HepG2 (cell line): Measurements from ENCODE around the gene ASXL1. TPM values are rescaled to one million over a fixed set of nuclear protein-coding genes. Genes with fewer than 3 reads are reported as not detected.

Source experiments
- CBFB ChIP-seq: sonication (generic); formaldehyde crosslinking; IDR thresholded peaks from 2 replicates; pipeline ENCODE4 v1.4.0; 2020; ENCODE audit warnings: missing genetic modification reagents
- FOSL2 ChIP-seq: sonication (generic); formaldehyde crosslinking; IDR thresholded peaks from 2 replicates; pipeline ENCODE4 v1.4.0; 2020; ENCODE audit warnings: missing genetic modification reagents
- HIVEP1 ChIP-seq: sonication (generic); formaldehyde crosslinking; IDR thresholded peaks from 2 replicates; pipeline ENCODE4 v1.4.0; 2020; ENCODE audit warnings: mild to moderate bottlenecking, missing genetic modification reagents
- LBX2 ChIP-seq: sonication (generic); formaldehyde crosslinking; IDR thresholded peaks from 2 replicates; pipeline ENCODE4 v1.5.0; 2020; ENCODE audit warnings: missing genetic modification reagents, mild to moderate bottlenecking, borderline replicate concordance
- MLXIP ChIP-seq: sonication (generic); formaldehyde crosslinking; IDR thresholded peaks from 2 replicates; pipeline ENCODE4 v1.9.0; 2021; ENCODE audit warnings: missing genetic modification reagents, borderline replicate concordance
- MTA3 ChIP-seq: sonication (generic); formaldehyde crosslinking; IDR thresholded peaks from 2 replicates; pipeline ENCODE4 v1.4.0; 2020; ENCODE audit warnings: missing genetic modification reagents
- ZFP36L1 ChIP-seq: sonication (generic); formaldehyde crosslinking; IDR thresholded peaks from 2 replicates; pipeline ENCODE4 v1.8.0; 2022; ENCODE audit warnings: mild to moderate bottlenecking, missing genetic modification reagents, moderate library complexity
- ZMYM2 ChIP-seq: sonication (generic); formaldehyde crosslinking; IDR thresholded peaks from 2 replicates; pipeline ENCODE4 v1.8.0; 2022; ENCODE audit warnings: mild to moderate bottlenecking, missing genetic modification reagents
- ZNF275 ChIP-seq: sonication (generic); formaldehyde crosslinking; IDR thresholded peaks from 2 replicates; pipeline ENCODE4 v1.8.0; 2022; ENCODE audit warnings: missing genetic modification reagents, mild to moderate bottlenecking, inconsistent platforms, borderline replicate concordance
- ZNF292 ChIP-seq: sonication (generic); formaldehyde crosslinking; IDR thresholded peaks from 2 replicates; pipeline ENCODE4 v1.8.1; 2022; ENCODE audit warnings: mild to moderate bottlenecking, low read depth, missing genetic modification reagents, borderline replicate concordance
- ZNF883 ChIP-seq: sonication (generic); formaldehyde crosslinking; IDR thresholded peaks from 2 replicates; pipeline ENCODE4 v1.5.1; 2020; ENCODE audit warnings: mild to moderate bottlenecking, missing genetic modification reagents; ENCODE audit errors: not compliant biosample characterization
- polyA plus RNA-seq, 8 experiments: library from polyadenylated mRNA; depleted of rRNA in 3 of 8; stranded (reverse) in 7 of 8; unstranded in 1 of 8; fragments of >200 nt; fragmentation: Illumina TruSeq in 4 of 8; extraction: Trizol in 4 of 8; gene quantifications; 2 replicates each; pipeline versions ENCODE4 v1.2.1 to v1.2.3, GENCODE V29; 2011 to 2016; ENCODE audit warnings: low read depth in 4 of 8, missing spikeins in 1 of 8, mixed read lengths in 1 of 8; ENCODE audit not compliant: insufficient read depth in 1 of 8
- total RNA-seq, 5 experiments: library from RNA; depleted of rRNA; stranded (reverse); fragments of >200 nt; fragmentation: Illumina TruSeq; extraction: Trizol; gene quantifications; 2 replicates each; pipeline ENCODE4 v1.2.3, GENCODE V29; 2016; ENCODE audit warnings: low read depth in 1 of 5
- TF ChIP-seq, protein P1 (sequence below): sonication (generic); formaldehyde crosslinking; IDR thresholded peaks from 2 replicates; pipeline ENCODE4 v1.9.0; 2021; ENCODE audit warnings: missing genetic modification reagents, mild to moderate bottlenecking, borderline replicate concordance
- TF ChIP-seq, protein P2 (sequence below): sonication (generic); formaldehyde crosslinking; IDR thresholded peaks from 2 replicates; pipeline ENCODE4 v1.4.0; 2020; ENCODE audit warnings: missing genetic modification reagents
- TF ChIP-seq, protein P3 (sequence below): sonication (generic); formaldehyde crosslinking; IDR thresholded peaks from 2 replicates; pipeline ENCODE4 v1.8.0; 2022; ENCODE audit warnings: missing genetic modification reagents, low read depth, mild to moderate bottlenecking, borderline replicate concordance
- TF ChIP-seq, protein P4 (sequence below): IDR thresholded peaks from 2 replicates; pipeline ENCODE4 v1.6.1; 2018; ENCODE audit warnings: missing genetic modification reagents
- TF ChIP-seq, protein P5 (sequence below): sonication (generic); formaldehyde crosslinking; IDR thresholded peaks from 2 replicates; pipeline ENCODE4 v1.5.0; 2020; ENCODE audit warnings: mild to moderate bottlenecking, missing genetic modification reagents

Gene ASXL1
- total and polyA plus RNA-seq, 2 of the 13 experiments (the other 11 are each of a cell fraction or from before 2014, with no cell fraction given), result 62.1 to 74.8 TPM

DNA sequence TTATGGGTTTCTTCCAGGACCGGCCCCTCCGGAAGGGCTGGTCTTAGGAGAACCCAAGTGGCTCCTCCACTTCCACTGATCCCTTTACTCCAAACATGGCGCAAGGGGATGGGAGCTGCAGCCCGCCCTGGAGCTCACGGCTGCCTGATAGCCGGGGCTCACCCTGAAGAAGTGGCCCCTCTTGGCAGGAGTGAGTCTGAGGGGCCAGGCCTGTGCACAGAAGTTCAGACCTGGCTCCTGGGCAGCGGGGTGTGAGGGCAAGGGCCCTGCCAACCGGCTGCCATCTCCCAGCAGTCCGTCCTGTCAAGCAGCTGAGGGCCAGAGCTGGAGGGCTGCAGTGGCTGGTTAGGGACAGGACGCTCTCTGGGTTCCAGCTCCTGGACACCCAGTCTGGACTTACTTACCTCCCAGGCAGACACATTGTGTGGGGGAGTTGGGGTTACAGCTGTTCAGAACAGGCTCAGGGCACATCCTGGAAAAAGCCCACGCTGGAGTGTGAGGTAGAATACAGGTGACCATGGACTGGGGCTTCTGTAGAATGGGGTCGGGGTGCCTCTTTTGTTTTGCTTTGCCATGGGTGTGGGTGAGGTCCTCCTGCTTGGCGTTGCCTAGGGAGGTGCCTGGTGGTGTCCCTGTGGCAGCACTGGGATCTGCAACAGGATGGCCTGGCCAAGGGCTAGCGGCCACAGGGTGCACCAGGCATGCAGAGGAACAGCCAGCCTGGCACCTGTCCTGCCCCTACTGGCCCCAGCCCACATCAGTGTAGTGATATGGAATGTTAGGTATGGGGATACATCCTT is 88.4 kb downstream of the ASXL1 start (continued):
- TF ChIP-seq MLXIP (CRISPR knock-in tag), result no peak
- TF ChIP-seq, protein P1, sequence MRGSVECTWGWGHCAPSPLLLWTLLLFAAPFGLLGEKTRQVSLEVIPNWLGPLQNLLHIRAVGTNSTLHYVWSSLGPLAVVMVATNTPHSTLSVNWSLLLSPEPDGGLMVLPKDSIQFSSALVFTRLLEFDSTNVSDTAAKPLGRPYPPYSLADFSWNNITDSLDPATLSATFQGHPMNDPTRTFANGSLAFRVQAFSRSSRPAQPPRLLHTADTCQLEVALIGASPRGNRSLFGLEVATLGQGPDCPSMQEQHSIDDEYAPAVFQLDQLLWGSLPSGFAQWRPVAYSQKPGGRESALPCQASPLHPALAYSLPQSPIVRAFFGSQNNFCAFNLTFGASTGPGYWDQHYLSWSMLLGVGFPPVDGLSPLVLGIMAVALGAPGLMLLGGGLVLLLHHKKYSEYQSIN (CRISPR knock-in tag), result no peak
- no peak for TF ChIP-seq MTA3 (CRISPR knock-in tag)
- TF ChIP-seq ZNF883 (CRISPR knock-in tag), result peak; percentile 64
- TF ChIP-seq CBFB, result no peak
- no peak for TF ChIP-seq ZMYM2
- TF ChIP-seq, protein P2, sequence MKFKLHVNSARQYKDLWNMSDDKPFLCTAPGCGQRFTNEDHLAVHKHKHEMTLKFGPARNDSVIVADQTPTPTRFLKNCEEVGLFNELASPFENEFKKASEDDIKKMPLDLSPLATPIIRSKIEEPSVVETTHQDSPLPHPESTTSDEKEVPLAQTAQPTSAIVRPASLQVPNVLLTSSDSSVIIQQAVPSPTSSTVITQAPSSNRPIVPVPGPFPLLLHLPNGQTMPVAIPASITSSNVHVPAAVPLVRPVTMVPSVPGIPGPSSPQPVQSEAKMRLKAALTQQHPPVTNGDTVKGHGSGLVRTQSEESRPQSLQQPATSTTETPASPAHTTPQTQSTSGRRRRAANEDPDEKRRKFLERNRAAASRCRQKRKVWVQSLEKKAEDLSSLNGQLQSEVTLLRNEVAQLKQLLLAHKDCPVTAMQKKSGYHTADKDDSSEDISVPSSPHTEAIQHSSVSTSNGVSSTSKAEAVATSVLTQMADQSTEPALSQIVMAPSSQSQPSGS (CRISPR knock-in tag), result no peak
- no peak for TF ChIP-seq ZNF275 (CRISPR knock-in tag)
- no peak for TF ChIP-seq ZNF292 (CRISPR knock-in tag)
- TF ChIP-seq, protein P3, sequence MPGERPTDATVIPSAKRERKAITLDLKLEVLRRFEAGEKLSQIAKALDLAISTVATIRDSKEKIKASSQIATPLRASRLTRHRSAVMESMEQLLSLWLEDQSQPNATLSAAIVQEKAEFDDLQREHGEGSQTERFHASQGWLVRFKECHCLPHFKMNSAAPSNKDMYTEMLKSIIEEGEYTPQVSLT (CRISPR knock-in tag), result no peak
- no peak for TF ChIP-seq LBX2 (CRISPR knock-in tag)
- no peak; the same call in 1 of the 2 replicates for TF ChIP-seq HIVEP1 (CRISPR knock-in tag)
- TF ChIP-seq, protein P4, sequence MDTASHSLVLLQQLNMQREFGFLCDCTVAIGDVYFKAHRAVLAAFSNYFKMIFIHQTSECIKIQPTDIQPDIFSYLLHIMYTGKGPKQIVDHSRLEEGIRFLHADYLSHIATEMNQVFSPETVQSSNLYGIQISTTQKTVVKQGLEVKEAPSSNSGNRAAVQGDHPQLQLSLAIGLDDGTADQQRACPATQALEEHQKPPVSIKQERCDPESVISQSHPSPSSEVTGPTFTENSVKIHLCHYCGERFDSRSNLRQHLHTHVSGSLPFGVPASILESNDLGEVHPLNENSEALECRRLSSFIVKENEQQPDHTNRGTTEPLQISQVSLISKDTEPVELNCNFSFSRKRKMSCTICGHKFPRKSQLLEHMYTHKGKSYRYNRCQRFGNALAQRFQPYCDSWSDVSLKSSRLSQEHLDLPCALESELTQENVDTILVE (CRISPR knock-in tag), result no peak
- TF ChIP-seq, protein P5, sequence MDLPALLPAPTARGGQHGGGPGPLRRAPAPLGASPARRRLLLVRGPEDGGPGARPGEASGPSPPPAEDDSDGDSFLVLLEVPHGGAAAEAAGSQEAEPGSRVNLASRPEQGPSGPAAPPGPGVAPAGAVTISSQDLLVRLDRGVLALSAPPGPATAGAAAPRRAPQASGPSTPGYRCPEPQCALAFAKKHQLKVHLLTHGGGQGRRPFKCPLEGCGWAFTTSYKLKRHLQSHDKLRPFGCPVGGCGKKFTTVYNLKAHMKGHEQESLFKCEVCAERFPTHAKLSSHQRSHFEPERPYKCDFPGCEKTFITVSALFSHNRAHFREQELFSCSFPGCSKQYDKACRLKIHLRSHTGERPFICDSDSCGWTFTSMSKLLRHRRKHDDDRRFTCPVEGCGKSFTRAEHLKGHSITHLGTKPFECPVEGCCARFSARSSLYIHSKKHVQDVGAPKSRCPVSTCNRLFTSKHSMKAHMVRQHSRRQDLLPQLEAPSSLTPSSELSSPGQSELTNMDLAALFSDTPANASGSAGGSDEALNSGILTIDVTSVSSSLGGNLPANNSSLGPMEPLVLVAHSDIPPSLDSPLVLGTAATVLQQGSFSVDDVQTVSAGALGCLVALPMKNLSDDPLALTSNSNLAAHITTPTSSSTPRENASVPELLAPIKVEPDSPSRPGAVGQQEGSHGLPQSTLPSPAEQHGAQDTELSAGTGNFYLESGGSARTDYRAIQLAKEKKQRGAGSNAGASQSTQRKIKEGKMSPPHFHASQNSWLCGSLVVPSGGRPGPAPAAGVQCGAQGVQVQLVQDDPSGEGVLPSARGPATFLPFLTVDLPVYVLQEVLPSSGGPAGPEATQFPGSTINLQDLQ (CRISPR knock-in tag), result 0 out of 2 replicates have a peak, but pooled peaks have one; percentile 46
- no peak for TF ChIP-seq FOSL2 (CRISPR knock-in tag)
- no peak for TF ChIP-seq ZFP36L1 (CRISPR knock-in tag)
